Fibroblast of skin of abdomen (primary cell): ENCODE data around the gene EEF1AKMT2.
"Not testable (repeated sequence)": the region's sequence is repeated elsewhere in the genome, so short reads cannot be mapped to it uniquely, and the experiment has no call there.

Source experiments
- DNase-seq: peaks from one replicate; pipeline ENCODE4 v3.0.0-alpha.2; 2013

EEF1AKMT2 gene

GRCh38 chr10:124755581-124755980, 36.1 kb downstream of the EEF1AKMT2 start:
- no peak for DNase-seq

- no peak for DNase-seq
Observed at GRCh38 chr10:124754227-124754626, 37.5 kb downstream of the EEF1AKMT2 start.

- no peak for DNase-seq
Observed at GRCh38 chr10:124748953-124749645, 42.6 kb downstream of the EEF1AKMT2 start.

GRCh38 chr10:124748166-124748565, 43.5 kb downstream of the EEF1AKMT2 start:
- no peak for DNase-seq

- no peak for DNase-seq
Observed at GRCh38 chr10:124747745-124748144, 43.9 kb downstream of the EEF1AKMT2 start.

GRCh38 chr10:124746992-124747391, 44.7 kb downstream of the EEF1AKMT2 start:
- no peak for DNase-seq

GRCh38 chr10:124746447-124746846, 45.2 kb downstream of the EEF1AKMT2 start:
- not testable (repeated sequence) for DNase-seq

- DNase-seq: peak; percentile 77
Observed at GRCh38 chr10:124745673-124746072, 46.0 kb downstream of the EEF1AKMT2 start.

GRCh38 chr10:124745252-124745651, 46.4 kb downstream of the EEF1AKMT2 start:
- no peak for DNase-seq

GRCh38 chr10:124744102-124745050, 47.3 kb downstream of the EEF1AKMT2 start, which contains the start of gene FAM53B:
Gene FAM53B (minus strand): TSS chr10:124744378. CDS start chr10:124706713, 37,665 bp downstream.
- DNase-seq: peak; percentile 83

GRCh38 chr10:124743191-124744101, 48.2 kb downstream of the EEF1AKMT2 start:
- DNase-seq: peak; percentile 26

- DNase-seq: peak; percentile 45
Observed at GRCh38 chr10:124742413-124743190, 49.1 kb downstream of the EEF1AKMT2 start.

- no peak for DNase-seq
Observed at GRCh38 chr10:124741922-124742412, 49.7 kb downstream of the EEF1AKMT2 start.

- peak; percentile 62 for DNase-seq
Observed at GRCh38 chr10:124741281-124741921, 50.3 kb downstream of the EEF1AKMT2 start.

- no peak for DNase-seq
Observed at GRCh38 chr10:124740369-124741280, 51.1 kb downstream of the EEF1AKMT2 start.

- DNase-seq: no peak
Observed at GRCh38 chr10:124739986-124740368, 51.7 kb downstream of the EEF1AKMT2 start.

- no peak for DNase-seq
Observed at GRCh38 chr10:124739119-124739921, 52.4 kb downstream of the EEF1AKMT2 start.

GRCh38 chr10:124738441-124738840, 53.2 kb downstream of the EEF1AKMT2 start:
- DNase-seq: no peak

GRCh38 chr10:124737708-124738107, 54.0 kb downstream of the EEF1AKMT2 start:
- no peak for DNase-seq
